ENCODE results near the gene SLC8B1. TPM values are rescaled to one million over a fixed set of nuclear protein-coding genes. Genes with fewer than 3 reads are reported as not detected.

The SLC8B1 gene
- total RNA-seq, 2 donors from 2014 or later, result 25.2 to 44.2 TPM

- no peaks in the 10 kb centered on the region for H3K27me3 ChIP-seq
- peaks cover 0 to 2% of the 10 kb centered on the region in 2 donors for H3K36me3 ChIP-seq (replicated peaks in 1 of 2; ENCODE audit: insufficient read depth in 1 of 2, low read depth in 2 of 2)
- ATAC-seq, result no peak
- H3K27ac ChIP-seq, result no peak overlapping the region
- no peaks in the 10 kb centered on the region for H3K9me3 ChIP-seq
- no peak overlapping the region for H3K4me3 ChIP-seq
- WGBS, 2 donors, result 78 to 90% methylated on average over 12 to 17 of the region's 17 CpGs
- intact Hi-C loops (cut with DNase I), result no loop called here
- no peak for TF ChIP-seq POLR2A (IDR thresholded peaks at IDR 0.05)
- TF ChIP-seq CTCF (IDR thresholded peaks at IDR 0.05), result no peak
- H3K4me1 ChIP-seq, result peaks cover 25% of the 10 kb centered on the region
- no peak for DNase-seq
Observed at GRCh38 chr12:113332688-113333417, 2.1 kb downstream of the SLC8B1 start.

- 95 to 96% methylated on average over 2 of the region's 2 CpGs for WGBS, 2 donors
- no peaks in the 10 kb centered on the region for H3K27me3 ChIP-seq
- DNase-seq (no peak), ATAC-seq (no peak)
- intact Hi-C loops (cut with DNase I), result no loop called here
- TF ChIP-seq POLR2A (IDR thresholded peaks at IDR 0.05) (no peak), CTCF (IDR thresholded peaks at IDR 0.05) (no peak)
- no peak overlapping the region for H3K27ac ChIP-seq
- peaks cover 0 to 2% of the 10 kb centered on the region in 2 donors for H3K36me3 ChIP-seq (replicated peaks in 1 of 2; ENCODE audit: insufficient read depth in 1 of 2, low read depth in 2 of 2)
- H3K4me1 ChIP-seq, result peaks cover 29% of the 10 kb centered on the region
- no peaks in the 10 kb centered on the region for H3K9me3 ChIP-seq
- no peak overlapping the region for H3K4me3 ChIP-seq
Observed at GRCh38 chr12:113330505-113330904, 4.4 kb downstream of the SLC8B1 start.

- Histone ChIP-seq H3K36me3 (replicated peaks in 1 of 2; ENCODE audit: insufficient read depth in 1 of 2, low read depth in 2 of 2) (peaks cover 0 to 2% of the 10 kb centered on the region in 2 donors), H3K4me3 (no peak overlapping the region), H3K9me3 (no peaks in the 10 kb centered on the region), H3K4me1 (peaks cover 25% of the 10 kb centered on the region), H3K27me3 (no peaks in the 10 kb centered on the region), H3K27ac (no peak overlapping the region)
- TF ChIP-seq POLR2A (IDR thresholded peaks at IDR 0.05) (no peak), CTCF (IDR thresholded peaks at IDR 0.05) (no peak)
- ATAC-seq (no peak), DNase-seq (no peak)
- 86 to 100% methylated on average over 1 of the region's 1 CpG for WGBS, 2 donors
- intact Hi-C loops (cut with DNase I), result no loop called here
Observed at GRCh38 chr12:113329791-113330417, 5.0 kb downstream of the SLC8B1 start.

GRCh38 chr12:113329022-113329790 lies 5.7 kb downstream of the SLC8B1 start:
- 84 to 88% methylated on average over 7 to 9 of the region's 9 CpGs for WGBS, 2 donors
- peaks cover 0 to 2% of the 10 kb centered on the region in 2 donors for H3K36me3 ChIP-seq (replicated peaks in 1 of 2; ENCODE audit: insufficient read depth in 1 of 2, low read depth in 2 of 2)
- no peak for DNase-seq

More at GRCh38 chr12:113329022-113329790, 5.7 kb downstream of the SLC8B1 start:
- no peak overlapping the region for H3K27ac ChIP-seq
- TF ChIP-seq CTCF (IDR thresholded peaks at IDR 0.05), result no peak
- TF ChIP-seq POLR2A (IDR thresholded peaks at IDR 0.05), result no peak
- intact Hi-C loops (cut with DNase I), result no loop called here
- no peak overlapping the region for H3K4me3 ChIP-seq
- ATAC-seq, result no peak
- H3K4me1 ChIP-seq, result peaks cover 25% of the 10 kb centered on the region
- H3K27me3 ChIP-seq, result no peaks in the 10 kb centered on the region
- no peaks in the 10 kb centered on the region for H3K9me3 ChIP-seq
